NOMO-1 treated with dmso at 0.1 percent for 144 hours (cell line): Measurements from ENCODE around the gene MYCN.
"Not testable (repeated sequence)": the region's sequence is repeated elsewhere in the genome, so short reads cannot be mapped to it uniquely, and the experiment has no call there.

Experiments
- DNase-seq: peaks from one replicate; lab custom pipeline; 2025; ENCODE audit not compliant: unreplicated experiment; lab: John Stamatoyannopoulos, UW

The MYCN gene

GRCh38 chr2:15956751-15957736 lies 16.7 kb downstream of the MYCN start:
- DNase-seq = no peak

- no peak for DNase-seq
Measured at GRCh38 chr2:15957881-15958713, 17.7 kb downstream of the MYCN start.

GRCh38 chr2:15959331-15960153 lies 19.2 kb downstream of the MYCN start:
- no peak for DNase-seq

- not testable (repeated sequence) for DNase-seq
Measured at GRCh38 chr2:15960154-15960520, 19.8 kb downstream of the MYCN start.

- not testable (repeated sequence) for DNase-seq
Measured at GRCh38 chr2:15963109-15963976, 23.0 kb downstream of the MYCN start.

- DNase-seq = no peak
Measured at GRCh38 chr2:15963977-15964670, 23.8 kb downstream of the MYCN start.

- no peak for DNase-seq
Measured at GRCh38 chr2:15964936-15965563, 24.7 kb downstream of the MYCN start.

- no peak for DNase-seq
Measured at GRCh38 chr2:15965564-15966019, 25.2 kb downstream of the MYCN start.

- DNase-seq = no peak
Measured at GRCh38 chr2:15967415-15968279, 27.3 kb downstream of the MYCN start.

GRCh38 chr2:15968280-15969178 lies 28.2 kb downstream of the MYCN start:
- no peak for DNase-seq

GRCh38 chr2:15969214-15969613 lies 28.9 kb downstream of the MYCN start:
- DNase-seq = no peak

GRCh38 chr2:15970701-15971100 lies 30.4 kb downstream of the MYCN start:
- no peak for DNase-seq

- DNase-seq = no peak
Measured at GRCh38 chr2:15971351-15971750, 31.0 kb downstream of the MYCN start.

GRCh38 chr2:15971831-15972522 lies 31.6 kb downstream of the MYCN start:
- DNase-seq = no peak

GRCh38 chr2:15973481-15974401 lies 33.4 kb downstream of the MYCN start:
- no peak for DNase-seq
